H9 (cell line): ENCODE measurements around the gene SPRYD7. TPM values are rescaled to one million over a fixed set of nuclear protein-coding genes. Genes with fewer than 3 reads are reported as not detected.
"Not testable (repeated sequence)": the region's sequence is repeated elsewhere in the genome, so short reads cannot be mapped to it uniquely, and the experiment has no call there.

ENCODE experiments used
- DNase-seq: peaks from one replicate; pipeline ENCODE4 v3.0.0-alpha.2; 2017
- H2AFZ ChIP-seq: one replicate; pipeline ENCODE4 v1.6.1; 2013; ENCODE audit warnings: mild to moderate bottlenecking, low read length, control low read depth, moderate library complexity
- H2AK5ac ChIP-seq: 2 replicates; pipeline ENCODE4 v1.6.1; 2013; ENCODE audit warnings: low read length, control low read depth, mixed read lengths; ENCODE audit not compliant: insufficient read length
- H2BK120ac ChIP-seq: one replicate; pipeline ENCODE4 v1.6.1; 2013; ENCODE audit warnings: low read depth, mild to moderate bottlenecking, low read length, control low read depth, inconsistent platforms; ENCODE audit not compliant: poor library complexity, severe bottlenecking
- H2BK12ac ChIP-seq: 2 replicates; pipeline ENCODE4 v1.6.1; 2013; ENCODE audit warnings: low read length, control low read depth, mixed read lengths, low read depth; ENCODE audit not compliant: insufficient read length
- H2BK15ac ChIP-seq: 2 replicates; pipeline ENCODE4 v1.6.1; 2013; ENCODE audit warnings: low read depth, low read length, control low read depth
- H2BK20ac ChIP-seq: one replicate; pipeline ENCODE4 v1.6.1; 2013; ENCODE audit warnings: low read depth, mild to moderate bottlenecking, low read length, control low read depth, inconsistent platforms; ENCODE audit not compliant: poor library complexity, severe bottlenecking
- H2BK5ac ChIP-seq: 2 replicates; pipeline ENCODE4 v1.6.1; 2013; ENCODE audit warnings: low read length, control low read depth, mixed read lengths; ENCODE audit not compliant: insufficient read length
- H3K14ac ChIP-seq: 2 replicates; pipeline ENCODE4 v1.6.1; 2013; ENCODE audit warnings: low read length, control low read depth; ENCODE audit not compliant: insufficient read depth
- H3K18ac ChIP-seq: 2 replicates; pipeline ENCODE4 v1.6.1; 2013; ENCODE audit warnings: low read depth, mild to moderate bottlenecking, mixed read lengths, low read length, control low read depth; ENCODE audit not compliant: insufficient read length
- H3K23ac ChIP-seq: 2 replicates; pipeline ENCODE4 v1.6.1; 2013; ENCODE audit warnings: low read length, control low read depth, mixed read lengths, low read depth; ENCODE audit not compliant: insufficient read length
- H3K23me2 ChIP-seq: 2 replicates; pipeline ENCODE4 v1.6.1; 2013; ENCODE audit warnings: low read depth, mild to moderate bottlenecking, mixed read lengths, low read length, control low read depth; ENCODE audit not compliant: insufficient read length, poor library complexity, severe bottlenecking
- H3K27ac ChIP-seq: 2 replicates; pipeline ENCODE4 v1.5.1; 2013; ENCODE audit warnings: low read length, control low read depth, mixed read lengths, low read depth; ENCODE audit not compliant: insufficient read length
- H3K27me3 ChIP-seq: 2 replicates; pipeline ENCODE4 v1.6.1; 2013; ENCODE audit warnings: low read length, control low read depth, inconsistent platforms; ENCODE audit not compliant: insufficient read depth
- H3K4ac ChIP-seq: 2 replicates; pipeline ENCODE4 v1.6.1; 2013; ENCODE audit warnings: low read depth, mild to moderate bottlenecking, control low read depth, inconsistent platforms, low read length, moderate library complexity
- H3K4me1 ChIP-seq: 2 replicates; pipeline ENCODE4 v1.6.1; 2013; ENCODE audit warnings: low read length, control low read depth, inconsistent platforms; ENCODE audit not compliant: insufficient read depth
- H3K4me2 ChIP-seq: 2 replicates; pipeline ENCODE4 v1.6.1; 2013; ENCODE audit warnings: low read length, control low read depth, mixed read lengths; ENCODE audit not compliant: insufficient read length, insufficient read depth
- H3K56ac ChIP-seq: 2 replicates; pipeline ENCODE4 v1.6.1; 2013; ENCODE audit warnings: low read depth, mild to moderate bottlenecking, mixed read lengths, low read length, control low read depth; ENCODE audit not compliant: insufficient read length
- H3K79me1 ChIP-seq: 2 replicates; pipeline ENCODE4 v1.6.1; 2013; ENCODE audit warnings: low read depth, mild to moderate bottlenecking, moderate library complexity, low read length, control low read depth, inconsistent platforms; ENCODE audit not compliant: insufficient read depth, poor library complexity, severe bottlenecking
- H3K79me2 ChIP-seq: 2 replicates; pipeline ENCODE4 v1.6.1; 2013; ENCODE audit warnings: low read length, control low read depth, inconsistent platforms; ENCODE audit not compliant: insufficient read depth
- H3K9ac ChIP-seq: 2 replicates; pipeline ENCODE4 v1.6.1; 2013; ENCODE audit warnings: low read length, control low read depth, mixed read lengths; ENCODE audit not compliant: insufficient read length; ENCODE audit errors: extremely low read depth
- H3K9me3 ChIP-seq: one replicate; pipeline ENCODE4 v1.6.1; 2013; ENCODE audit warnings: low read depth, low read length, inconsistent platforms; ENCODE audit not compliant: control insufficient read depth
- H3T11ph ChIP-seq: one replicate; pipeline ENCODE4 v1.6.1; 2013; ENCODE audit warnings: mild to moderate bottlenecking, low read length, control low read depth, inconsistent platforms
- H4K20me1 ChIP-seq: one replicate; pipeline ENCODE4 v1.6.1; 2013; ENCODE audit not compliant: control insufficient read depth, insufficient read length, insufficient read depth
- H4K5ac ChIP-seq: 2 replicates; pipeline ENCODE4 v1.6.1; 2013; ENCODE audit warnings: low read depth, mild to moderate bottlenecking, mixed read lengths, low read length, control low read depth; ENCODE audit not compliant: insufficient read length
- H4K8ac ChIP-seq: replicated peaks from 2 replicates; pipeline ENCODE4 v1.6.1; 2013; ENCODE audit warnings: low read length, control low read depth, mixed read lengths, low read depth; ENCODE audit not compliant: insufficient read length
- H4K91ac ChIP-seq: 2 replicates; pipeline ENCODE4 v1.6.1; 2013; ENCODE audit warnings: low read depth, mild to moderate bottlenecking, moderate library complexity, mixed read lengths, low read length, control low read depth; ENCODE audit not compliant: insufficient read length
- H3K27ac Mint-ChIP-seq, 3 experiments: 2 replicates in 2 of 3; 3 replicates in 1 of 3; pipeline ENCODE4 v1.8.0; 2020 to 2021; ENCODE audit warnings: mixed read lengths in 3 of 3, mild to moderate bottlenecking in 1 of 3, moderate library complexity in 1 of 3
- H3K27me3 Mint-ChIP-seq: 2 replicates; pipeline ENCODE4 v1.8.0; 2021; ENCODE audit warnings: low read depth, mild to moderate bottlenecking, moderate library complexity, mixed read lengths
- H3K36me3 Mint-ChIP-seq, 3 experiments: 2 replicates in 2 of 3; 3 replicates in 1 of 3; pipeline ENCODE4 v1.8.0; 2020 to 2021; ENCODE audit warnings: low read depth in 3 of 3, mixed read lengths in 3 of 3; ENCODE audit not compliant: insufficient read depth in 1 of 3
- H3K4me1 Mint-ChIP-seq, 2 experiments: 2 replicates each; pipeline ENCODE4 v1.8.0; 2020; ENCODE audit warnings: mixed read lengths in 2 of 2
- H3K4me3 Mint-ChIP-seq, 2 experiments: 2 replicates in 1 of 2; 3 replicates in 1 of 2; pipeline ENCODE4 v1.8.0; 2020 to 2021; ENCODE audit warnings: mild to moderate bottlenecking in 2 of 2, mixed read lengths in 2 of 2, moderate library complexity in 1 of 2
- H3K9me3 Mint-ChIP-seq, 2 experiments: 2 replicates in 1 of 2; 3 replicates in 1 of 2; pipeline ENCODE4 v1.8.0; 2020; ENCODE audit warnings: mild to moderate bottlenecking in 2 of 2, mixed read lengths in 2 of 2, moderate library complexity in 1 of 2
- WGBS: extraction: QIAGEN DNeasy Blood & Tissue Kit; methylation state at CpG from one replicate; pipeline ENCODE4 v1.1.7; 2013; ENCODE audit warnings: missing lambda C conversion rate, low lambda C conversion rate, mixed read lengths; ENCODE audit not compliant: insufficient read length; ENCODE audit errors: extremely low coverage; 5-methylcytosine and 5-hydroxymethylcytosine counted together
- total RNA-seq: library from RNA; stranded (reverse); gene quantifications from 2 replicates; pipeline ENCODE4 v1.2.1, GENCODE V29; 2021
- TF ChIP-seq, protein P1 (sequence below): fragments of 200-600 bp; sonication (generic); conservative IDR thresholded peaks from 3 replicates; pipeline ENCODE4 v1.8.0; 2021; ENCODE audit warnings: antibody characterized with exemption, mild to moderate bottlenecking

SPRYD7 gene
- total RNA-seq, 1 experiment from 2014 or later, result 1.8 TPM

DNA sequence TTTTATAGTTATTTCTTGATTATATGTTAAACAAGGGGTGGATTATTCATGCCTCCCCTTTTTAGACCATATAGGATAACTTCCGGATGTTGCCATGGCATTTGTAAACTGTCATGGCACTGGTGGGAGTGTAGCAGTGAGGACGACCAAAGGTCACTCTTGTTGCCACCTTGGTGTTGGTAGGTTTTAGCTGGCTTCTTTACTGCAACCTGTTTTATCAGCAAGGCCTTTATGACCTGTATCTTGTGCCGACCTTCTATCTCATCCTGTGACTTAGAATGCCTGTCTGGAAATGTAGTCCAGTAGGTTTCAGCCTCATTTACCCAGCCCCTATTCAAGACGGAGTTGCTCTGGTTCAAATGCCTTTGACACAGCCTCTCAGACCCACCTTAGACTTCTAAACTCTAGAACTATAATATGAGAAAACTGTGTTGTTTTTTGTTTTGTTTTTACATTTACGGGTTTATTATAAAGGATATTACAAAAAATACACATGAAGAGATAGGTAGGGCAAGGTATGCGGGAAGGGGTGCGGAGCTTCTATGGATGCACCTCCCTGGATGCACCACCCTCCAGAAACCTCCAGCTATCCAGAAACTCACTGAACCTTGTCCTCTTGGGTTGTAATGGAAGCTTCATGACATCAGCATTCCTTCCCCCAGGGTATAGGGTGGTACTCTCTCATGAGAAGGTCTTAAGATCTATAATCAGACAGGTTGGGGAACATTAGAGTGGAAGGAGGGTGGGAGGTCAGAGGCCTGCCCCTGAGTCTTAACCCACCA is 15.8 kb upstream of the SPRYD7 start:
- Histone ChIP-seq H3K18ac (no peak overlapping the region), H3K9ac (no peak overlapping the region), H3K23ac (no peak overlapping the region), H4K8ac (no peak overlapping the region), H3K4me1 (no peaks in the 10 kb centered on the region; the same call in 1 of the 2 replicates), H3K27me3 (no peaks in the 10 kb centered on the region), H3K79me1 (no peaks in the 10 kb centered on the region), H3K14ac (no peak overlapping the region), H2AK5ac (no peak overlapping the region), H3K79me2 (no peaks in the 10 kb centered on the region), H2BK20ac (no peak overlapping the region), H3K4me2 (no peak overlapping the region), H2BK12ac (no peak overlapping the region), H3K23me2 (no peaks in the 10 kb centered on the region), H3T11ph (no peak overlapping the region), H4K91ac (no peak overlapping the region), H2BK120ac (no peak overlapping the region), H4K20me1 (no peaks in the 10 kb centered on the region), H4K5ac (no peak overlapping the region), H3K9me3 (no peaks in the 10 kb centered on the region), H3K4ac (no peak overlapping the region), H2AFZ (no peak overlapping the region), H2BK15ac (no peak overlapping the region), H3K56ac (no peak overlapping the region), H3K27ac (no peak overlapping the region), H2BK5ac (no peak overlapping the region)
- DNase-seq, result no peak
- Mint-ChIP-seq H3K4me3 (no peak overlapping the region), H3K9me3 (no peaks in the 10 kb centered on the region), H3K36me3 (no peaks in the 10 kb centered on the region), H3K4me1 (peaks cover 5 to 6% of the 10 kb centered on the region in 2 experiments), H3K27ac (no peak overlapping the region; a peak in 1 of 7 replicates), H3K27me3 (peaks cover 1% of the 10 kb centered on the region)
- WGBS, result no CpG with 5 or more reads among the region's 7 CpGs
- TF ChIP-seq, protein P1, sequence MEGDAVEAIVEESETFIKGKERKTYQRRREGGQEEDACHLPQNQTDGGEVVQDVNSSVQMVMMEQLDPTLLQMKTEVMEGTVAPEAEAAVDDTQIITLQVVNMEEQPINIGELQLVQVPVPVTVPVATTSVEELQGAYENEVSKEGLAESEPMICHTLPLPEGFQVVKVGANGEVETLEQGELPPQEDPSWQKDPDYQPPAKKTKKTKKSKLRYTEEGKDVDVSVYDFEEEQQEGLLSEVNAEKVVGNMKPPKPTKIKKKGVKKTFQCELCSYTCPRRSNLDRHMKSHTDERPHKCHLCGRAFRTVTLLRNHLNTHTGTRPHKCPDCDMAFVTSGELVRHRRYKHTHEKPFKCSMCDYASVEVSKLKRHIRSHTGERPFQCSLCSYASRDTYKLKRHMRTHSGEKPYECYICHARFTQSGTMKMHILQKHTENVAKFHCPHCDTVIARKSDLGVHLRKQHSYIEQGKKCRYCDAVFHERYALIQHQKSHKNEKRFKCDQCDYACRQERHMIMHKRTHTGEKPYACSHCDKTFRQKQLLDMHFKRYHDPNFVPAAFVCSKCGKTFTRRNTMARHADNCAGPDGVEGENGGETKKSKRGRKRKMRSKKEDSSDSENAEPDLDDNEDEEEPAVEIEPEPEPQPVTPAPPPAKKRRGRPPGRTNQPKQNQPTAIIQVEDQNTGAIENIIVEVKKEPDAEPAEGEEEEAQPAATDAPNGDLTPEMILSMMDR, result no peak

- H3K23me2 ChIP-seq, H4K91ac ChIP-seq, H4K8ac ChIP-seq, H3K27ac Mint-ChIP-seq, DNase-seq, H3K9ac ChIP-seq, H3K4me1 ChIP-seq, H2BK5ac ChIP-seq, H2AFZ ChIP-seq, H3K27ac ChIP-seq, H3K27me3 Mint-ChIP-seq, H4K20me1 ChIP-seq, H3K56ac ChIP-seq, H3K18ac ChIP-seq, H3K4me3 Mint-ChIP-seq, H3T11ph ChIP-seq, H2BK120ac ChIP-seq, H3K9me3 Mint-ChIP-seq, H3K36me3 Mint-ChIP-seq, H2BK15ac ChIP-seq, H2BK12ac ChIP-seq, H3K14ac ChIP-seq, H3K4me2 ChIP-seq, H3K9me3 ChIP-seq, H3K23ac ChIP-seq, H3K79me2 ChIP-seq, H2AK5ac ChIP-seq, H3K79me1 ChIP-seq, H3K4ac ChIP-seq, H4K5ac ChIP-seq, H2BK20ac ChIP-seq, H3K4me1 Mint-ChIP-seq, H3K27me3 ChIP-seq: not testable (repeated sequence)
- WGBS, result no CpG with 5 or more reads among the region's 6 CpGs
Measured at GRCh38 chr13:49948777-49949270, 12.7 kb upstream of the SPRYD7 start.
